Duodenal mucosa (tissue), 2 donors: ENCODE results near the gene FGFRL1.

Experiments
- H3K27ac ChIP-seq: one replicate; pipeline ENCODE4 v1.7.0; 2013; ENCODE audit warnings: low read depth, low read length
- H3K27me3 ChIP-seq, 2 donors: one replicate each; pipeline ENCODE4 v1.7.0; 2013; ENCODE audit warnings: low read length in 2 of 2, control low read depth in 1 of 2; ENCODE audit not compliant: insufficient read depth in 2 of 2, control insufficient read depth in 1 of 2
- H3K36me3 ChIP-seq, 2 donors: one replicate each; pipeline ENCODE4 v1.7.0; 2013; ENCODE audit warnings: low read length in 2 of 2, control low read depth in 1 of 2; ENCODE audit not compliant: insufficient read depth in 2 of 2, control insufficient read depth in 1 of 2
- H3K4me1 ChIP-seq, 2 donors: one replicate each; pipeline ENCODE4 v1.7.0; 2013; ENCODE audit warnings: low read length in 2 of 2, control low read depth in 1 of 2; ENCODE audit not compliant: insufficient read depth in 2 of 2, control insufficient read depth in 1 of 2
- H3K4me3 ChIP-seq, 2 donors: one replicate each; pipeline ENCODE4 v1.7.0; 2013; ENCODE audit warnings: low read length in 2 of 2, low read depth in 1 of 2
- H3K9ac ChIP-seq, 2 donors: one replicate each; pipeline ENCODE4 v1.7.0; 2013; ENCODE audit warnings: low read length in 2 of 2, low read depth in 1 of 2
- H3K9me3 ChIP-seq, 2 donors: one replicate each; pipeline ENCODE4 v1.7.0; 2013; ENCODE audit warnings: low read length in 2 of 2, control low read depth in 1 of 2; ENCODE audit not compliant: control insufficient read depth in 1 of 2

FGFRL1 gene

DNA sequence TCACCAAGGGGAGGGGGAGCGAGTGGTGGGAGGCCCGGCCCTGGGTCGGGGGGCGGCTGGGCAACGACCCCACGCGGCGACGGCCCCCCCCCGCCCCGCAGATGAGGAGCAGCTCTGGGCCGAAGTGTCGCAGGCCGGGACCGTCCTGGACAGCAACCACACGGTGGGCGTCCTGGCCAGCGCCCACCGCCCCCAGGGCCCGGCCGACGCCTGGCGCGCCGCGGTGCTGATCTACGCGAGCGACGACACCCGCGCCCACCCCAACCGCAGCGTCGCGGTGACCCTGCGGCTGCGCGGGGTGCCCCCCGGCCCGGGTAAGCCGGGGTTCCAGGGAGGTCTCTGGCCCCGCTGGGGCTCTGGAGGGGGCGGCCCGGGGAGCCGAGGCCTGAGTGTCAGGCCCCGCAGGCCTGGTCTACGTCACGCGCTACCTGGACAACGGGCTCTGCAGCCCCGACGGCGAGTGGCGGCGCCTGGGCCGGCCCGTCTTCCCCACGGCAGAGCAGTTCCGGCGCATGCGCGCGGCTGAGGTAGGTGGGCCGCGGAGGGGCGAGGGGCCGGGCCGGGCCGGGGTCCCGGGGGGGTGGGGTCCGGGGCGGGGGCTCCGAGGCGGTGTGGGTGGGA lies 8.7 kb upstream of the FGFRL1 start:
- Histone ChIP-seq H3K27ac (no peak overlapping the region), H3K27me3 (peaks cover 61 to 79% of the 10 kb centered on the region in 2 donors), H3K4me3 (no peak overlapping the region), H3K9ac (no peak overlapping the region), H3K4me1 (peaks cover 4 to 13% of the 10 kb centered on the region in 2 donors), H3K9me3 (no peaks in the 10 kb centered on the region), H3K36me3 (no peaks in the 10 kb centered on the region)

DNA sequence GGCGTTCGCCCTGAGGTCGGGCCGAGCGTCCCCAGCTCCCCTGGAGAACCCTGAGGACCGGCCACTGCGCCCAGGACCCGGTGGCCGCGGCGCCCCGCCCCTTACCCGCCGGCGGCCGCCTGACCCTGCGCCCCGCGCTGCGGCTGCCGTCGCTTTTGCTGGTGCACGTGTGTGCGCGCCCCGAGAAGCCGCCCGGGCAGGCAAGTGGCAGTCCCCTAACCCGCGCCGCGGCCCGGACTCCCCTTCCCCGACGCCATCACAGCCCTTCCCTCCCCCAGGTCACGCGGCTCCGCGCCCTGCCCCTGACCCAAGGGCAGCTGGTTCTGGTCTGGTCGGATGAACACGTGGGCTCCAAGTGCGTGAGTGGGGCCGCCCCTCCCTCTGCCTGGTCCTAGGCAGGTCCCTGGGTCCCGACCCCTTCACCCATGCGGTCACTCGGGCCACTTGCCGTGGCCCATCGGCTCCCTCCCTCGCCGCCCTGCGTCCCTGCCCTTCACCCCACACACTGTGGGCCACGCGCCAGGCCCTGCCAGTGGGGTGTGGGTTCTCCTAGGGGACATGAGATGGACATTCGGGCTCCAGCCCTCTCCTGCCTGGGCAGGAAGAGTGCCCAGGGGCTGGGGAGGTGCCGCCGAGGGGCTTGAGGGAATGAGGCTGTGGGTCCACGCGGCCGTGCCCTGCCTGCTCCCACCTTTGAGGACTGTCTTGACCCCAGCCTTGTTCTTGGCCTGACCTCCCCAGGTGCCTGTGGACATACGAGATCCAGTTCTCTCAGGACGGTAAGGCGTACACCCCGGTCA lies 8.0 kb upstream of the FGFRL1 start:
- Histone ChIP-seq H3K9me3 (no peaks in the 10 kb centered on the region), H3K9ac (no peak overlapping the region), H3K27me3 (peaks cover 60 to 76% of the 10 kb centered on the region in 2 donors), H3K4me1 (peaks cover 0 to 7% of the 10 kb centered on the region in 2 donors), H3K27ac (no peak overlapping the region), H3K36me3 (no peaks in the 10 kb centered on the region), H3K4me3 (no peak overlapping the region)

DNA sequence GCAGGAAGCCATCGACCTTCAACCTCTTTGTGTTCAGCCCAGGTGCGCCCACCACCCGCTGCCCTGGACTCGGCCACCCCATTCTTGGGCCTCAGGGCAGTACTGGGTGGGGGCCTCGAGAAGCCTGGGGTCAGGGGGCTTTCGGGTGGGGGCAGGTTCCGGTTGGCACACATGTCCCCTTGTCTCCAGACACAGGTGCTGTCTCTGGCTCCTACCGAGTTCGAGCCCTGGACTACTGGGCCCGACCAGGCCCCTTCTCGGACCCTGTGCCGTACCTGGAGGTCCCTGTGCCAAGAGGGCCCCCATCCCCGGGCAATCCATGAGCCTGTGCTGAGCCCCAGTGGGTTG lies 7.4 kb upstream of the FGFRL1 start:
- no peak overlapping the region for H3K4me3 ChIP-seq
- peaks cover 4 to 10% of the 10 kb centered on the region in 2 donors for H3K4me1 ChIP-seq
- peaks cover 61 to 76% of the 10 kb centered on the region in 2 donors for H3K27me3 ChIP-seq
- no peak overlapping the region for H3K9ac ChIP-seq
- no peaks in the 10 kb centered on the region for H3K9me3 ChIP-seq
- H3K27ac ChIP-seq: no peak overlapping the region
- H3K36me3 ChIP-seq: no peaks in the 10 kb centered on the region

DNA sequence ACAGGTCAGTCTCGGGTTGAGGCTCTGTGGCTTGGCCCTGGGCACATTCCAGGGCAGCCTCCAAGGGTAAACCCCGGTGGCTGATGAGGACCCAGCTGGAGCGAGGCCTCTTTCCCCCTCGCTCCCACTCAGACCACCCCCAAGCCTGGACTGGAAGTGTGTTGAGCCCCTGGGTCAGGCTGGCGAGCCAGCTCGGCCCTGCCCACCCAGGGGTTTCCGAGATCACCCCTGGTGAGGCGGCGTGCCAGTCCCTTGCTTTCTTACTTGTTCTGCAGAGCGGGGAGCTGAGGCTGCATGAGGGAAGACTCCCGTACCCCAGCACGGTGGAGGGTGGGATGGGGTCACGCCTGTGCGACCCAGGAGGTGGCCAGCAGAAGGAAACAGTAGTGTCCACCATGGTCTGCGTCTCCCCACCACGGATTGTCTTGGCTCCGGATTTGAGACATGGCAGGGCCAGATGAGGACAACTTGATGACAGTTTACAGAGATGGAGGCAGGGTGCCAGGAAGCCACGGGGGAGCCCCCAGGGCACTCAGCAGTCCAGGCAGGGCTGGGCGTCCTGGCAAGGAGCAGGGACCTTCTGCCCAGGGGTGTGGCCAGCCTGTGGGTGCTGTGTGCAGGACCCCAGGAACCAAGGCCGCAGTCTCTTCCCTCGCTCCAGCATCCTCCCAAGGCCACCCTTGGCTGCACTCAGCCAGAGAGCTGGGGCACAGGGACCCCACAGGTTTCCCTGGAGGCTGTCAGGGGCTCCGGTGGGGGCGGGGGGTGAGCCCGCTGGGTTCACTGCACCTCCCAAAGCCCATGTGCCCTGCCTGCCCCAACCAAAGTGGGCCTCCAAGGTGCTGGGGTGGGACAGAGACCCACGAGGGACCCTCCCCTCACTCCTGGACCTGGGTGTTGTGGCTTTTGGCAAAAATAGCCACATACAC lies 6.6 kb upstream of the FGFRL1 start:
- no peak overlapping the region for H3K27ac ChIP-seq
- H3K9ac ChIP-seq: no peak overlapping the region
- peaks cover 6 to 14% of the 10 kb centered on the region in 2 donors for H3K4me1 ChIP-seq
- H3K27me3 ChIP-seq: peaks cover 60 to 72% of the 10 kb centered on the region in 2 donors
- no peaks in the 10 kb centered on the region for H3K36me3 ChIP-seq
- no peaks in the 10 kb centered on the region for H3K9me3 ChIP-seq
- no peak overlapping the region for H3K4me3 ChIP-seq

DNA sequence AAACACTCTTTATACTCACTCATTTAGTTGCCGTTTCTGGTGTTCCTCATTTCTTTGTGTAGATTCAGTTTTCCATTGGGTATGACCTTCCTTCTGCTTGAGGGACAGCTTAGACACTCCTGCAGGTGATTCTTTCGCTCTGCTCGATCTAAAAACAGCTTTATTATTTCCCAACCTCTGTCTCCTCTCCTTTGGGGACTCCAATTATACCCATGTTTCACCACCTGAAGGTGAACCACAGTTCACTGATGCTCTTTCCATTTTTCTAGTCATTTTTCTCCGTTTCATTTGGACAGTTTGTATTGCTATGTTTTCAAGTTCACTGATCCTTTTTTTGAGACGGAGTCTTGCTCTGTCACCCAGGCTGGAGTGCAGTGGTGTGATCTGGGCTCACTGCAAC lies 4.6 kb upstream of the FGFRL1 start:
- H3K9ac ChIP-seq: no peak overlapping the region
- H3K9me3 ChIP-seq: no peaks in the 10 kb centered on the region
- no peak overlapping the region for H3K4me3 ChIP-seq
- H3K36me3 ChIP-seq: no peaks in the 10 kb centered on the region
- peaks cover 14 to 25% of the 10 kb centered on the region in 2 donors for H3K4me1 ChIP-seq
- peaks cover 40 to 53% of the 10 kb centered on the region in 2 donors for H3K27me3 ChIP-seq
- H3K27ac ChIP-seq: no peak overlapping the region

DNA sequence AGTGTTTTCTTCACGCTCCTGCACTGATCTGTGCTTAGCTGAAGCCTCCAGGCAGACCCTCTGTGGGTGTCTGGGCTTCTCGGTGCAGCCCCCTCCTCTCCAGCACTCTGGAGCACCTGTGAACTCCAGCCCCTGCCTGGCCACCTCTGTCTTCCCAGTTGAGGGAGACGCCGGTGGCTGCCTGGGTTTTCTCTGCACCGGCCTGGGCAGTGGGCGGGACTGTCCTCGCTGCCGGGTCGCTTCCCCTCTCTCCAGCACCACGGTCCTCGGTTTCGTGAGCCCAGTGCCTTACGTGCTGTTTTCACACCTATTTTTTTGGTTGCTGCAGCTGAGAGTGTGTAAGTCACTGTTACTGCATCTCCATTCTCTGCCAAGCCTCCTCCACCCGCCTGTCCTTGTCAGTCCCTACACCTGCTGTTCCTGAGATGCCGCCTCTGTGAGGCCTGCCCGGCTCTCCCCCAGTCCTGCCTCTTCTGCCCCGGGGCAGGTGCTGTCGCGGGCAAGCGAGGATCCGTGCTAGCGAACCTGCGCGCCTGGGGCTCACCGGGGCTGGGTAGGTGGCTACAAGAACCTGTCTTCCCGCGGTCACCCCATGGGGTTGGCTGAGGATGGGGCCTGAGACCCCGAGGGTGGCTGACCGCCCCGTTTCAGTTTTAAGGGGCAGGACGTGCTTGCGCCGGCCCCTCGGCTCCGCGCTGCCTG lies 2.4 kb upstream of the FGFRL1 start:
- H3K27ac ChIP-seq: no peak overlapping the region

DNA sequence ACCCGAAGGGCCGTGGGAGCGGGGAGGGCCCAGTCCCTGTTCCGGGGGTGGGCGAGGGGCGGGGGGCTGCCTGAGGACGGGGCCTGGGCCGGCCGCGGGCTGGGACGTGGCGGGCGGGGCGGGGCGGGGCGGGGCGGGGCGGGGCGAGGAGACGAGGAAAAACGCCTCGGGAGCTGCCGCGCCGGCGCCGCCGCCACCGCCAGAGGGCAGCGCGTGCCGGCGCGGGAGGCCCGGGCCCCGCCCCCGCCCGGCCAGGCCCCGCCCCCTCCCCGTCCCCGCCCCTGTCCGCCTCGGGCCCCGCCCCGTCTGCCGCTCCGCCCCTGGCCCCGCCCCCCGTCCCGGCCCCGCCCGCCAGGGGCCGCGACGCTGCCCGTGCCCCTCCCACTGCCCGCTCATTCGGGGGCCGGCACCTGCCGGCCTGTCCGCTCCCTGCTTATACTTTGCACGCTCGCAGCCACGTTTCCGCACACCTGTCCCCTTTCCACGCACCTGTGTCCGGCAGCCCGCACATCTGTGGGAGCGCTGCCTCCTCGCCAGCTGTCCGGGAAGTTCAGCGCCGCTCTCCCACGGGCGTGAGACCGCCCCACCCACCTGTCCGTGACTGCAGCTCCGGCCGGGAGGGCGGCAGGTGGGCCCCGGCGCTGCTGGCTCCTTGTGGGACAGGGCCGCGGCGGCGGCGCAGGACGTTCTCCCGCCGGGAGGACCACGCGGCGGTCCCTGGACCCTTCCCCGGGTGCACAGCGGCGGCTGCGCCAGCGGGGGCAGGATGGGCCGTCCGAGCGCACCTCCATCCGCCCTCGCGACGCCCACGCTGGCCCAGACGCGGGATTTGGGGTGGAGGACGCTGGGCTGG lies 1.7 kb upstream of the FGFRL1 start:
- Histone ChIP-seq H3K36me3 (no peaks in the 10 kb centered on the region), H3K4me1 (peaks cover 14 to 20% of the 10 kb centered on the region in 2 donors), H3K9me3 (no peaks in the 10 kb centered on the region), H3K27ac (peak overlapping the region; percentile 50), H3K9ac (peak overlapping the region; percentile 63 to 70), H3K4me3 (peak overlapping the region; percentile 79), H3K27me3 (peaks cover 28 to 32% of the 10 kb centered on the region in 2 donors)

More for the DNA sequence above, 2.4 kb upstream of the FGFRL1 start:
- peak overlapping the region; percentile 63 to 70 for H3K9ac ChIP-seq
- peak overlapping the region; percentile 79 for H3K4me3 ChIP-seq
- H3K4me1 ChIP-seq: peaks cover 14 to 20% of the 10 kb centered on the region in 2 donors
- H3K27me3 ChIP-seq: peaks cover 32 to 34% of the 10 kb centered on the region in 2 donors
- no peaks in the 10 kb centered on the region for H3K36me3 ChIP-seq
- no peaks in the 10 kb centered on the region for H3K9me3 ChIP-seq

DNA sequence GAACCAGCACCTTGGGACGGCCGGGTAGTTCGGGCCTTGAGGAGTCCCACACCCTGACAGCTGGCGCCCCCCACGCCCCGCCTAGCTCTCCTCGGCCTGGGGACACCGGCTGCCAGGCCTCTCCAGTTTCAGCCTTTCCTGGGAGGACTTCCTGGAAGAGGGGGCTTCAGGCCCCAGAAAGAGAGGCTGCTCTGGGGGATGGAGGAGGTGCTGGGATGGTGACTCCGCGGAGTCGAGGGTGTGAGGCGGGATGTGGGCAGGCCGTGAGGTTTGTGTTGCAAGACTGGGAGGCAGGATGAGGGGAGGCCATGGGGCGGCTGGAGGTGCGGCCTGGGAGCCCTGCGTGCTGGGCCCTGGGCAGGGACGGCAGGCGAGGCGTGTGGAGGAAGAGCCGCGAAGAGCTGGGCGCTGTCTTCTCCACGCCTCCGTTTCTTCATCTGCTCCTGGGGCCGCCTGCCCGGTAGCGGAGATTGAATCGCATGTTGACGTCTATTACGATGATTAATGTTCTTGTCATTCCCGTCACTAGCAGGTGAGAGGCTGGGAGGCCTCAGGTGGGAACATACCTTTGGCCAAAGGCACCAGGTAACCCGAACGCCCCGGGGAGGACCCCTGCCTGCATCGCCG lies 918 bp upstream of the FGFRL1 start:
- peaks cover 14 to 20% of the 10 kb centered on the region in 2 donors for H3K4me1 ChIP-seq
- no peak overlapping the region for H3K27ac ChIP-seq
- H3K9me3 ChIP-seq: no peaks in the 10 kb centered on the region
- H3K9ac ChIP-seq: peak overlapping the region; percentile 48 to 57
- peak overlapping the region; percentile 73 to 76 for H3K4me3 ChIP-seq
- no peaks in the 10 kb centered on the region for H3K36me3 ChIP-seq
- H3K27me3 ChIP-seq: peaks cover 21 to 26% of the 10 kb centered on the region in 2 donors

DNA sequence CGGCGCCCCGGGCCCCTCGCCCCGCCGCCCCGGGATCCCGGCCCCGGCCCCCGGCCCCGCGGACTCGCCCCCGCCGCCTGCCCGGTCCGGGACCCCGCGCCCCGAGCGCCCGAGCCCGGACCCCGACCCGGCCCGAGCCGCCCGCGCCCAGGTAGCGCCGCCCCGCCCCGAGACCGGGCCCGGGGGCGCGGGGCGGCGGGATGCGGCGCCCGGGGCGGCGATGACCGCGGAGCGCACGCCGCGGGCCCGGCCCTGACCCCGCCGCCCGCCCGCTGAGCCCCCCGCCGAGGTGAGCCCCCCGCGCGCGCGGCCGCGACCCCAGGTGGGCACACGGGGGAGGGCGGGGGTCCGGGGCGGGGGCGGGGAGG lies 224 bp downstream of the FGFRL1 start:
- H3K9ac ChIP-seq: no peak overlapping the region
- peaks cover 14 to 20% of the 10 kb centered on the region in 2 donors for H3K4me1 ChIP-seq
- H3K9me3 ChIP-seq: no peaks in the 10 kb centered on the region
- no peak overlapping the region for H3K27ac ChIP-seq
- no peak overlapping the region for H3K4me3 ChIP-seq
- H3K36me3 ChIP-seq: no peaks in the 10 kb centered on the region
- peaks cover 18 to 24% of the 10 kb centered on the region in 2 donors for H3K27me3 ChIP-seq
